Measurements from ENCODE around the gene ABHD6.
A peak's percentile ranks its signal among the peaks of the same experiment; 100 is the strongest.
"Not testable (repeated sequence)": the region's sequence is repeated elsewhere in the genome, so short reads cannot be mapped to it uniquely, and the experiment has no call there.

ABHD6 gene

GRCh38 chr3:58238830-58239229 lies 1.2 kb downstream of the ABHD6 start:
- DNase-seq (ENCODE audit: low spot score), result no peak
- ChIA-PET POLR2A (ENCODE audit: low non-redundant PET) (no interaction called here), CTCF (interaction anchor here (0.7 to 1.0 kb wide), 4 partner anchors 22 to 67 kb away, joined by 3 to 6 read pairs (median 3); partner anchors contain the start of genes HTD2 and RPP14)
- H3K27ac ChIP-seq, result peak overlapping the region; percentile 83; the same call in 1 of the 2 replicates
- no peak for TF ChIP-seq CTCF (conservative IDR thresholded peaks at IDR 0.05; ENCODE audit: low read depth)

GRCh38 chr3:58241306-58242044 lies 3.9 kb downstream of the ABHD6 start:
- ChIA-PET CTCF (no interaction called here), POLR2A (ENCODE audit: low non-redundant PET) (no interaction called here)
- DNase-seq (ENCODE audit: low spot score), result no peak
- 0 out of 2 replicates have a peak overlapping the region, but pooled peaks have one; percentile 13 for H3K27ac ChIP-seq
- TF ChIP-seq CTCF (conservative IDR thresholded peaks at IDR 0.05; ENCODE audit: low read depth), result no peak

- no peak for TF ChIP-seq CTCF (conservative IDR thresholded peaks at IDR 0.05; ENCODE audit: low read depth)
- ChIA-PET CTCF (no interaction called here), POLR2A (ENCODE audit: low non-redundant PET) (no interaction called here)
- no peak for DNase-seq (ENCODE audit: low spot score)
- no peak overlapping the region for H3K27ac ChIP-seq
Measured at GRCh38 chr3:58242340-58242739, 4.7 kb downstream of the ABHD6 start.

DNA sequence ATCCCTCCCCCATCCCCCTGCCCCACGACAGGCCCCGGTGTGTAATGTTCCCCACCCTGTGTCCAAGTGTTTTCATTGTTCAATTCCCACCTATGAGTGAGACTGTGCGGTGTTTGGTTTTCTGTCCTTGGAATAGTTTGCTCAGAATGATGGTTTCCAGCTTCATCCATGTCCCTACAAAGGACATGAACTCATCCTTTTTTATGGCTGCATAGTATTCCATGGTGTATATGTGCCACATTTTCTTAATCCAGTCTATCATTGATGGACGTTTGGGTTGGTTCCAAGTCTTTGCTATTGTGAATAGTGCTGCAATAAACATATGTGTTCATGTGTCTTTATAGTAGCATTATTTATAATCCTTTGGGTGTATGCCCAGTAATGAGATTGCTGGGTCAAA lies 5.3 kb downstream of the ABHD6 start:
- CTCF ChIA-PET; H3K27ac ChIP-seq; DNase-seq (ENCODE audit: low spot score); POLR2A ChIA-PET (ENCODE audit: low non-redundant PET): not testable (repeated sequence)

- no peak for DNase-seq (ENCODE audit: low spot score)
- POLR2A ChIA-PET (ENCODE audit: low non-redundant PET), result no interaction called here
- H3K27ac ChIP-seq, result no peak overlapping the region
- TF ChIP-seq CTCF (conservative IDR thresholded peaks at IDR 0.05; ENCODE audit: low read depth), result no peak
- CTCF ChIA-PET, result no interaction called here
Measured at GRCh38 chr3:58243976-58244585, 6.5 kb downstream of the ABHD6 start.

- no peak overlapping the region for H3K27ac ChIP-seq
- ChIA-PET CTCF (interaction anchor here (0.5 kb wide), 1 partner anchor 55 kb away, joined by 4 read pairs; no protein-coding TSS in a partner anchor), POLR2A (ENCODE audit: low non-redundant PET) (no interaction called here)
- no peak for TF ChIP-seq CTCF (conservative IDR thresholded peaks at IDR 0.05; ENCODE audit: low read depth)
- no peak for DNase-seq (ENCODE audit: low spot score)
Measured at GRCh38 chr3:58246148-58247047, 8.8 kb downstream of the ABHD6 start.
